Natural killer cell (primary cell): ENCODE data around the gene PTPRT. TPM values are rescaled to one million over a fixed set of nuclear protein-coding genes. Genes with fewer than 3 reads are reported as not detected.

Experiments used
- ATAC-seq, 3 donors: fragments of 150-1000 bp in 2 of 3; fragments of 200-7000 bp in 1 of 3; cut with Tn5 transposase; 1 replicate in 1 of 3; 2 replicates in 2 of 3; pipeline ENCODE4 v1.10.0; 2021; ENCODE audit warnings: mild to moderate bottlenecking in 2 of 3, moderate library complexity in 2 of 3
- DNase-seq, 2 donors: peaks; one replicate each; pipeline versions ENCODE4 v3.0.0 to v3.0.0-alpha.2; 2013 to 2021; ENCODE audit warnings: mixed read lengths in 1 of 2
- H3K27ac ChIP-seq: one replicate; pipeline ENCODE4 v1.5.1; 2013; ENCODE audit warnings: mild to moderate bottlenecking, low read length
- H3K27me3 ChIP-seq: one replicate; pipeline ENCODE4 v1.6.1; 2013; ENCODE audit warnings: low read length; ENCODE audit not compliant: control insufficient read depth, insufficient read depth
- H3K36me3 ChIP-seq: one replicate; pipeline ENCODE4 v1.6.1; 2013; ENCODE audit warnings: low read length; ENCODE audit not compliant: control insufficient read depth, insufficient read depth
- H3K4me1 ChIP-seq: one replicate; pipeline ENCODE4 v1.6.1; 2013; ENCODE audit warnings: low read length; ENCODE audit not compliant: control insufficient read depth, insufficient read depth
- H3K4me3 ChIP-seq: one replicate; pipeline ENCODE4 v1.5.1; 2013; ENCODE audit warnings: low read length
- H3K9me3 ChIP-seq: one replicate; pipeline ENCODE4 v1.6.1; 2013; ENCODE audit warnings: low read length; ENCODE audit not compliant: control insufficient read depth, insufficient read depth
- H3K27ac Mint-ChIP-seq, 2 donors: one replicate each; pipeline ENCODE4 v1.8.0; 2022; ENCODE audit warnings: mild to moderate bottlenecking in 2 of 2, mixed read lengths in 2 of 2, moderate library complexity in 1 of 2
- H3K27me3 Mint-ChIP-seq, 2 donors: one replicate each; pipeline ENCODE4 v1.8.0; 2022; ENCODE audit warnings: low read depth in 2 of 2, mixed read lengths in 2 of 2
- H3K36me3 Mint-ChIP-seq: one replicate; pipeline ENCODE4 v1.8.0; 2022; ENCODE audit warnings: mixed read lengths
- H3K4me1 Mint-ChIP-seq, 2 donors: one replicate each; pipeline ENCODE4 v1.8.0; 2022; ENCODE audit warnings: mixed read lengths in 2 of 2
- H3K4me3 Mint-ChIP-seq: one replicate; pipeline ENCODE4 v1.8.0; 2022; ENCODE audit warnings: mild to moderate bottlenecking, moderate library complexity, mixed read lengths
- H3K9me3 Mint-ChIP-seq, 2 donors: one replicate each; pipeline ENCODE4 v1.8.0; 2022; ENCODE audit warnings: mixed read lengths in 2 of 2
- WGBS: methylation state at CpG from one replicate; pipeline ENCODE4 v1.1.7; 2013; ENCODE audit warnings: missing lambda C conversion rate; ENCODE audit not compliant: insufficient coverage; 5-methylcytosine and 5-hydroxymethylcytosine counted together
- intact Hi-C: fragments of 100-400 bp; cut with micrococcal nuclease; formaldehyde crosslinking; loops from one replicate; pipeline ENCODE4 v1.14.2; 2022
- total RNA-seq, 4 donors: library from RNA; stranded (reverse); fragments of 120-200 nt in 1 of 4; gene quantifications; one replicate each; pipeline versions ENCODE4 v1.2.3 to v1.2.4, GENCODE V29; 2013 to 2022
- TF ChIP-seq, protein P1 (sequence below): fragments of 200-600 bp; IDR thresholded peaks from one replicate; pipeline ENCODE4 v1.8.0; 2022; ENCODE audit warnings: antibody characterized with exemption

PTPRT gene
- total RNA-seq, 3 donors from 2014 or later (not counting 1 experiment from before 2014, with no cell fraction given): not detected

DNA sequence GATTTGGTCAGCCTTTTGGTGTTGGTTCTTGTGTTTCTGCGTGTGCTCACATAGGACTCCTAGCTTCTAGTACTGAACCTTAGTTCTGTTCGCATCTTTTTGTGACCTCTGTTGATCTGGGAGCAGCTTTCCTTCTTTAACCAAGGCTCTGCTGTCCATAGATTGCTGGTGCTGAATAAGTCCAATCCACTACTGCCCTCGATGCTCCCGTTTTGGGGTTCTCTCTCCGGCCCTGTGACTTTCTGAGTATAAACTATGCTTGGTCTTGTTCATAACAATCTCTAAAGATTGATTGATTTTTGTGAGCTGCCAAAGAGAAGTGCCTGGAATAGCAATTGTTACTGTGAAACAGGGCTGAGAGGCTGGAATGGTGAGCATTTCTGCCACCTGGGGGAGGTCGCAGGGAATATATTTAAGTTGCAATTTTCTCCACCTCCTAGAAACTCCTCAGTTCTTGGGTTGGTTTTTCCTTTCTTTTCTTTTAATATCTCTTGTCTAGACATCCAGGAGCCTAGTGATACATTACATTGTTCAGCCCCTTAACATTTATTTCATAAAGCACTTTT lies 1148.6 kb downstream of the PTPRT start:
- 46% methylated on average over 5 of the region's 6 CpGs for WGBS
- H3K4me3 Mint-ChIP-seq: no peak overlapping the region
- DNase-seq (no peak), ATAC-seq (no peak)
- H3K4me1 ChIP-seq: no peaks in the 10 kb centered on the region
- no peaks in the 10 kb centered on the region for H3K9me3 ChIP-seq
- no peak overlapping the region for H3K4me3 ChIP-seq
- no peak overlapping the region for H3K27ac ChIP-seq
- H3K4me1 Mint-ChIP-seq: no peaks in the 10 kb centered on the region
- H3K9me3 Mint-ChIP-seq: no peaks in the 10 kb centered on the region
- no peaks in the 10 kb centered on the region for H3K36me3 Mint-ChIP-seq
- TF ChIP-seq, protein P1, sequence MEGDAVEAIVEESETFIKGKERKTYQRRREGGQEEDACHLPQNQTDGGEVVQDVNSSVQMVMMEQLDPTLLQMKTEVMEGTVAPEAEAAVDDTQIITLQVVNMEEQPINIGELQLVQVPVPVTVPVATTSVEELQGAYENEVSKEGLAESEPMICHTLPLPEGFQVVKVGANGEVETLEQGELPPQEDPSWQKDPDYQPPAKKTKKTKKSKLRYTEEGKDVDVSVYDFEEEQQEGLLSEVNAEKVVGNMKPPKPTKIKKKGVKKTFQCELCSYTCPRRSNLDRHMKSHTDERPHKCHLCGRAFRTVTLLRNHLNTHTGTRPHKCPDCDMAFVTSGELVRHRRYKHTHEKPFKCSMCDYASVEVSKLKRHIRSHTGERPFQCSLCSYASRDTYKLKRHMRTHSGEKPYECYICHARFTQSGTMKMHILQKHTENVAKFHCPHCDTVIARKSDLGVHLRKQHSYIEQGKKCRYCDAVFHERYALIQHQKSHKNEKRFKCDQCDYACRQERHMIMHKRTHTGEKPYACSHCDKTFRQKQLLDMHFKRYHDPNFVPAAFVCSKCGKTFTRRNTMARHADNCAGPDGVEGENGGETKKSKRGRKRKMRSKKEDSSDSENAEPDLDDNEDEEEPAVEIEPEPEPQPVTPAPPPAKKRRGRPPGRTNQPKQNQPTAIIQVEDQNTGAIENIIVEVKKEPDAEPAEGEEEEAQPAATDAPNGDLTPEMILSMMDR: no peak
- H3K27ac Mint-ChIP-seq: no peak overlapping the region
- H3K27me3 Mint-ChIP-seq: peaks cover 0 to 2% of the 10 kb centered on the region in 2 donors
- no peaks in the 10 kb centered on the region for H3K36me3 ChIP-seq
- intact Hi-C loops: no loop called here
- H3K27me3 ChIP-seq: no peaks in the 10 kb centered on the region

DNA sequence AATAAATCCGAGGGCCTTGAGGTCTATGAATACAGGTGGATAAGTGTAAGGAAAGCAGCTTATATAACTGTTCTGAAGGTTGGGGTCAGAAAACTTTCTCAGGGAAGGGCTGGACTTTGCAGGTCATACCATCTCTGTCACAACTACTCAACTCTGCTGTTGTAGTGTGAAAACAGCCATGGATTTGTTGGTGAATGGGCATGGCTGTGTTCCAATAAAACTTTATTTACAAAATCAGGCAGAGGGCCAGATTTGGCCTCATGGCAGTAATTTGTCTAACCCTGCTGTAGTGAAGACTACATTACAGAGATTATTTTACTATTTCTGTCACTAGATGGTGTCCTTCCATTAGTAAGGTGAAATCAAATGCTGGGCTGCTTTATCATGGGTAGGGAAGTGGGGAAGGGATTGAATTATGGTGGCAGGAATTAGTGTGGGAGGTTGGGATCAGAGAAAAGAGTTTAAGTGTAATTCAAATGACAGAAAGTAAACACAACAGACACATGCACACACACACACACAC lies 1161.9 kb downstream of the PTPRT start:
- WGBS: 63% methylated on average over 1 of the region's 1 CpG
- Mint-ChIP-seq H3K9me3 (peaks cover 2 to 6% of the 10 kb centered on the region in 2 donors), H3K27ac (no peak overlapping the region), H3K4me1 (no peaks in the 10 kb centered on the region), H3K36me3 (no peaks in the 10 kb centered on the region), H3K27me3 (peaks cover 0 to 2% of the 10 kb centered on the region in 2 donors), H3K4me3 (no peak overlapping the region)
- ATAC-seq (no peak), DNase-seq (no peak)
- Histone ChIP-seq H3K27ac (no peak overlapping the region), H3K9me3 (no peaks in the 10 kb centered on the region), H3K4me3 (no peak overlapping the region), H3K36me3 (no peaks in the 10 kb centered on the region), H3K4me1 (no peaks in the 10 kb centered on the region), H3K27me3 (no peaks in the 10 kb centered on the region)
- intact Hi-C loops: no loop called here
- TF ChIP-seq, protein P1: no peak

DNA sequence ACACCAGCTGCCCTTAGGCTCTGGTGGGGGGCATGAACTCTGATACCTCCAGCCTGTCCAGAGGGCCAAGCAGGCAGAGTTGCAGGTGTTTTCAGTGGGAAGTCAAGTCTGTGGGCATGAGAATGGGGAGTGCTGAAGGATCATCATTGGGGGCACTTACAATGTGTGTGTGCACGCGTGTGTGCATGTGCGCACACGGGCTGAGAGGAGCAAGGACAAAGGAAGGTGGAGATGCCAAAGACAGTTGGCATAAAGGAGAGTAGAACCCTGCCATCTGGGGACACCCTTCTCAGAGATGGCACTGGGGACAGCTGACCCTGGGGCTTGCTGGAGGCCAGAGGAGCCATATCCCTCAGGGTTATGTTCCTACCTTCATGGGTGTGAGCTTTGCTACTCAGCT lies 1163.1 kb downstream of the PTPRT start:
- ATAC-seq: peak in 1 of 3 donors; percentile 22
- Mint-ChIP-seq H3K4me3 (no peak overlapping the region), H3K36me3 (no peaks in the 10 kb centered on the region), H3K4me1 (no peaks in the 10 kb centered on the region), H3K9me3 (peaks cover 2 to 10% of the 10 kb centered on the region in 2 donors), H3K27ac (no peak overlapping the region), H3K27me3 (peaks cover 0 to 2% of the 10 kb centered on the region in 2 donors)
- Histone ChIP-seq H3K4me1 (no peaks in the 10 kb centered on the region), H3K27ac (no peak overlapping the region), H3K27me3 (no peaks in the 10 kb centered on the region), H3K9me3 (no peaks in the 10 kb centered on the region), H3K4me3 (no peak overlapping the region), H3K36me3 (no peaks in the 10 kb centered on the region)
- TF ChIP-seq, protein P1: no peak
- 79% methylated on average over 4 of the region's 4 CpGs for WGBS
- no peak for DNase-seq
- intact Hi-C loops: no loop called here

DNA sequence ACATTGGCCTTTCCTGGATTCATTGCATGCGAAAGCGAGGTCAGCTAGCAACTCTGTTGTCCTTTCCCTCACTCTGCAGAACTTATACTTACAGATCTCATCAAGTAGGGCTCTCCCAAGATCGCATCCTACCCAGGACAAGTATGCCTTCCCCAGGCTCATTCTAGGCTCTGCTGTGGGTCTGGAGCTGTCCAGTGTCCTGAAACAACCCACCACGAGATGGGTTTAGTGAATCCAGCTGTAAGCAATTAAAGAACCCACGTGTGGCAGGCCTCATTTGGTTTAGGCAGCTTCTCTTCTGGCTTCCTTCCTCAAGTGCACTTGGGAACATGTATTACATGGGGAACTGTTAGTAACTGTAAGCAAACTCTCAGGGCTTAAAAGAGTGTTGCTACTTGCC lies 1165.1 kb downstream of the PTPRT start:
- H3K36me3 Mint-ChIP-seq: no peaks in the 10 kb centered on the region
- H3K4me1 ChIP-seq: no peaks in the 10 kb centered on the region
- no peak overlapping the region for H3K4me3 ChIP-seq
- intact Hi-C loops: no loop called here
- H3K9me3 Mint-ChIP-seq: peaks cover 2 to 10% of the 10 kb centered on the region in 2 donors
- H3K4me1 Mint-ChIP-seq: no peaks in the 10 kb centered on the region
- H3K27me3 Mint-ChIP-seq: peaks cover 0 to 2% of the 10 kb centered on the region in 2 donors
- TF ChIP-seq, protein P1: no peak
- no peak overlapping the region for H3K27ac ChIP-seq
- H3K27me3 ChIP-seq: no peaks in the 10 kb centered on the region
- ATAC-seq (no peak), DNase-seq (no peak)
- H3K27ac Mint-ChIP-seq: no peak overlapping the region
- no peaks in the 10 kb centered on the region for H3K9me3 ChIP-seq
- WGBS: 33% methylated on average over 5 of the region's 5 CpGs
- H3K36me3 ChIP-seq: no peaks in the 10 kb centered on the region
- no peak overlapping the region for H3K4me3 Mint-ChIP-seq
